HG02970 (cell line): ENCODE data around the gene ADM2.

Source experiments
- ATAC-seq: cut with Tn5 transposase; IDR thresholded peaks from one replicate; pipeline ENCODE4 v1.9.1; 2021; ENCODE audit warnings: mild to moderate bottlenecking, moderate library complexity, moderate number of reproducible peaks; ENCODE audit not compliant: unreplicated experiment, low FRiP score

ADM2 gene

DNA sequence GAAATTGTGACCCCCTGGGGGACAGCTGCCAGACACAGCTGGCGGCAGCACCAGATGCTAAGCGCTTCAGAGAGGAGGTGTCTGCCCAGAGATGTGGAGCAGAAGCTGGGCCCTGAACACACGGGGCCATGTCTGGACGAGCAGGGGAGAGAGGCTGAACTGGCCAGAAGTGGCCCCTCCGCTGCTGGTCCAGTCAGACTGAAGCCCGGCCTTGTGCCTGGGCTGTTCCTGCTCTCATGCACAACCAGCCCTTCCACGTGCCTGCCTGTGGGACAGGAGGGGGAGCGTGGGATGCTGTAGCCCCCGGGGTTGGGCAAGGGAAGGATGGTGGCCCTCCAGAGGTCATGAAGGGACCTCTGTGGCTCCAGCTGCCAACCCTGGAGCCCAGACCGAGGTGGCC, 1.8 kb downstream of the ADM2 start:
- ATAC-seq = no peak

DNA sequence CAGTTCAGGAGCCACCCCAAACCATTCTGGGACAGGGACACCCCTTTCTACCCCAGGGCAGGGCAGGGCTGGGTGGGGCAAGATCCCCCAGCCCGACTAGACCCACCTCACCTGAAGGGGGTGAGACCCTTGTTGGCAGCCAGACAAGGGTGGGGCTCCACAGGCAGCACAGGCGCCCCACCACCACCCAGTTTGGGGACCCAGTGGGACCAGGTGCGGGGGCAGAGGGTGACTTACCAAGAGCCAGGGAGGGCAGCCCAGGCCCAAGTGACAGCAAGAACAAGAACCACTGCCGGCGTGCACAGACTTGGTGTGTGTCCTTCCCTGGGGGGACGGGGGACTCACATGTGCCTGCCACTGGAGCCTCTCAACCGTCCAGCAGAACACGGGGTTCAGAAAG, 2.2 kb downstream of the ADM2 start:
- ATAC-seq = no peak

DNA sequence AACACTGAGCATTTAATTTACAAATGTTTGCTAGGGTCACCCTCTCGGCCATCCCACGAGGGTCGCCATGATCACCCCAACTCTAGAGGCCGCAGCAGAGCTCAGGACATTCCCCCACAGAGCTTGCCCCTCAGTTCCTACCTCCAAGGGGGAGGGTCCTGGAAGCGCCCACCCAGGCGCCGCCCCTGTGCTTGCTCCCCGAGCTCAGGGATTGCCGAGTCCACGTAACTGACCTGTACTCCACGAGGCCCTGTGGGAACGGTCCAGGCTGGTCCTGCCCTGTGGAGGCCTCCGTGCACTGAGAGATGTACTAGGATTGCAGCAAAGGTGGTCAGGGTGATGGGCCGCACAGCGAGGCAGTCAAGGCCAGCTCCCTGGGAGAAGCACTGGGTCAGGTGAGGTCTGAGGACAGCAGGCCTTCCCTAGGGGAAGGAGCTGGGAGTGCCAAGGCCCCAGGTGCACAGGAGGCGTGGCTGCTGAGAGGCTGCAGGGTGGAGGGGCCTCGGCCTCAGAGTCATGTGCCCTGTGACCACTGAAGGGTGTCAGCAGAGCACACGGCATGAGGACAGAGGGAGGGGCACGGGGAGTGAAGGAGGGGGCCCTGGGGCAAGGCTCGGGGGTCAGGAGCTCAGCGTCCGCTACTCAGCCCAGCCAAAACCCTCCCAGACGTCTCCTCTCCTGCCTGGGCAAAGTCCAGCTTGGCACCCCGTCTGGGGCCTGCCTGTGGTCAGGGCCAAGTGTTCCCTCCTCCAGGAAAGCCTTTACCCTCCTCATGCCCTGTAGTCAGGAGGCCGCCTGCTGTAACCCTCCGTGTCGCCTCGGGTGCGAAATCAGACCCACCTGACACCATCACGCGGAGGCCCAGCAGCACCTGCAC, 2.9 kb downstream of the ADM2 start:
- ATAC-seq = no peak

DNA sequence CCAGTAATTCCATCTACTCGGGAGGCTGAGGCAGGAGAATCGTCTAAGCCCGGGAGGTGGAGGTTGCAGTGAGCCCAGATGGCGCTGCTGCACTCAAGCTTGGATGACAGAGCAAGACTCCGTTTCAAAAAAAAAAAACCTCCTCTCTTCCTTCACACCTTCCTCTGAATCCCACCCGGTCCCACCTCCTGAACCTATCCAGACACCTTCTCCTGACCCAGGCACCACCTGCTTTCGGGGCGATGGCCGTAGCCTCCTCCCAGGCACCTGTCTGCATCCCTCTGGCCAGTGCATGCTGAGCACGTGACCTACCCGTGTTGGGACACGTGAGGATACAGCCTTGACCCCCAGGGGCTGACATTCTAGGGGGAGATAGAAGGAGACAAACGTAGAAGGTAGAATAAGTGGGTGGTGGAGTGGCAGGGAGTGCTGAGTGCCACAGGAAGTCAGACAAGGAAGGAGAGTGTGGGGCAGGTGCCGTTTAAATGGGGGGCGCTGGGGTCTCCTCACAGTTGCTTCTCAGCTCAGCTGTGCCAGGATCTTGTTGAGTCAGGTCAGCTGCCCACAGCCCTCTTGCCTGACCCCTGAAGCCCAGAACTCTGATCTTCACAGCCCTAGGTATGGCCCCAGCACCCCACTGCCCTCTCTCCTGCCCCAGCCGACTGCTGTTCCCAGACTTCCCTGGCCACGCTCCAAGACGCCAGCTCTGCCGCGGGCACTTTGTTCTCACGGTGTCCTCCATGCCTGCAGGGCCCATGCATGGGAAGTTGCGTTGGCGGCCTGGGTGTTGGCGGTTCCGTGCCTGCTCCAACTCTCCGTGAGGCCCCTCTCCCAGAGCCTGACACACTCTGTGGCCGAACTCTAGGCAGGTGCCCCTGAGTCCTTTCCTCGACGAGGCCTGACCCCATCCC, 4.1 kb downstream of the ADM2 start:
- no peak for ATAC-seq

DNA sequence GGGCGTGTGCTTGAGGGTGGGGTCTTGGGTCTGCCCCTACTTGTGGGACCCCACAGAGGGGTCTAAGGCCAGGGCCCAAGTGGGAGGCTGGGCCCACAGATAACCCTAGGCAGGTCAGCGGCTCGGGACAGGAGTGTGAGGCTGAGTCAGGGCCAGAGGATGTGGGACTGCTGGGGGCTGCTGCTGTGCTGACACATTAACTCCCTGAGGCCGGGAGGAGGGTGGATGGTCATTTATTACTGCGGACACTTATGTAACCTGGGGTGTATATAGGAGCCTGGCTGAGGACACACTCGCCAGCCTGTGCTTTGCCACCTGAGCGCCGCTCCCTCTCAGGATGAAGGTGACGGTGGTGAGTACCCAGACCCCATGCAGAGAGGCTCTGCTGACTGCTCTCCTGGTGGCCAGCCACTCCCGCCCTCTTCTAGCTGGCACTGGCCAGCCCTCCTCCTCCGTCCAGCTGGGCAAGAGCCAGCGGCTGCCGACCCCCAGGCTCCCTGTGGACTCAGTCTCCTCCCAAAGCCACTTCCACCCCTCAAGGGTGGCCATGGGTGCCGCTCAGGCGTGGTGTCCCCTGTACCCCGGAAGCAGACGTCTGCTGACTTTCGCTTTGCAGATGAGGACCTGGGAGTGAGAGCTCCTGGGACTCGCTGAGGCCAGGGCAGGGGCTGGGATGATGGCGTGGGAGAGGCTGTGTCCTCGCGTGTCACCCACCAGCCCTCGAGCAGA, 5.4 kb downstream of the ADM2 start, which contains the start of gene MIOX:
Gene MIOX (plus strand): TSS at position 299 of the 729 bp plus-strand sequence. CDS start 39 bp downstream, at position 338.
- ATAC-seq = no peak

DNA sequence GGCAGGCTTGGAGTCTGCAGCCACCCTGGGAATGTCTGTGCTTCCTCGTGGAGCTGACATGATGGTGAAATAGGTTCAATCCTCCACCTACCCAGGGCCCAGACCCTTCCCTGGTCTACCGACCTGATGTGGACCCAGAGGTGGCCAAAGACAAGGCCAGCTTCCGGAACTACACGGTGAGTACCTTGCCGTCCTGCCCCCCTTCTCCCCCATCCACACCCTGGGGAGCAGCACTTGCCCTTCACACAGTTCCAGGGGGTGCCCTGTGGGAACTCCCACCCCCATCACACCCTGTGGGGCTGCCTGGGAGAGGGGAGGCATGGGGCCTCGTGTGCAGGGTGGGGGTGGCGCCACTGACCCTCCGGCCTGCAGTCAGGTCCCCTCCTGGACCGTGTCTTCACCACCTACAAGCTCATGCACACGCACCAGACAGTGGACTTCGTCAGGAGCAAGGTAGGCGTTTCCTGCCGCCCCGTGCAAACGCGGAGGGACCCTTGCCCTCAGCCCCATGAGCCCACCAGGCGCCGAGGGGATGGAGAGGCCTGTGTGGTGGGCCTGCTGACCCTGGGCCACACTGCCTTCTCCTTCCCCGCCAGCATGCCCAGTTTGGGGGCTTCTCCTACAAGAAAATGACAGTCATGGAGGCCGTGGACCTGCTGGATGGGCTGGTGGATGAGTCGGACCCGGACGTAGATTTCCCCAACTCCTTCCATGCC, 6.1 kb downstream of the ADM2 start:
- no peak for ATAC-seq

DNA sequence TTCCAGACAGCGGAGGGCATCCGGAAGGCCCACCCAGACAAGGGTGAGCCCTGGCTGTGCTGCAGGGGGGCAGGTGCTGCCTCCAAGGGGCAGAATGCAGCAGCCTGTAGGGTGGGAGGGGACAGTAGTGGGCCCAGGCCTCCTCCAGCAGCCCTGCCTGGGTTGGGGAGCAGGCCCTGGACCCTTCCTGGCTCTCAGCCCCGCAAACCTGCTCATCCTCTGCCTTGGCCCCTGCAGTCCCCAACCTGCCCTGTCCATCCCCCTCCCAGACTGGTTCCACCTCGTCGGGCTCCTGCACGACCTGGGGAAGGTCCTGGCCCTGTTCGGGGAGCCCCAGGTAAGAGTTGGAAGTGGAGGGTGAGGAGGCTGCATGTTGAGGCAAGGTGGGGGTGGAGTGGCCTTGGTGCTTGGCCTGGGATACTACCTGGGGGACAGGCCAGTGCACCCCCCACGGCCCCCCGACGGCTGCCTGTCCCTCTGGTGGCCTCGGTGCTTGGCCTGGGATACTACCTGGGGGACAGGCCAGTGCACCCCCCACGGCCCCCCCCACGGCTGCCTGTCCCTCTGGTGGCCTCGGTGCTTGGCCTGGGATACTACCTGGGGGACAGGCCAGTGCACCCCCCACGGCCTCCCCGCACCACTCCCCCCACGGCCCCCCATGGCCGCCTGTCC, 6.8 kb downstream of the ADM2 start:
- ATAC-seq = no peak

DNA sequence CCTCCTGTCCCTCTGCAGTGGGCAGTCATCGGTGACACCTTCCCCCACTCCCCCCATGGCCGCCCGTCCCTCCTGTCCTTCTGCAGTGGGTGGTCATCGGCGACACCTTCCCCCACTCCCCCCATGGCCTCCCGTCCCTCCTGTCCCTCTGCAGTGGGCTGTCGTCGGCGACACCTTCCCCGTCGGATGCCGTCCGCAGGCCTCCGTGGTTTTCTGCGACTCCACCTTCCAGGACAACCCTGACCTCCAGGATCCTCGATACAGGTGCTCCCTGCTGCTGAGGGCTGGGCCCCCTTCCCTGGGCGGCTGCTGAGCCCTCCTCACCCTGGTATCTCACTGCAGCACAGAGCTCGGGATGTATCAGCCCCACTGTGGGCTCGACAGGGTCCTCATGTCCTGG, 7.5 kb downstream of the ADM2 start:
- no peak for ATAC-seq

DNA sequence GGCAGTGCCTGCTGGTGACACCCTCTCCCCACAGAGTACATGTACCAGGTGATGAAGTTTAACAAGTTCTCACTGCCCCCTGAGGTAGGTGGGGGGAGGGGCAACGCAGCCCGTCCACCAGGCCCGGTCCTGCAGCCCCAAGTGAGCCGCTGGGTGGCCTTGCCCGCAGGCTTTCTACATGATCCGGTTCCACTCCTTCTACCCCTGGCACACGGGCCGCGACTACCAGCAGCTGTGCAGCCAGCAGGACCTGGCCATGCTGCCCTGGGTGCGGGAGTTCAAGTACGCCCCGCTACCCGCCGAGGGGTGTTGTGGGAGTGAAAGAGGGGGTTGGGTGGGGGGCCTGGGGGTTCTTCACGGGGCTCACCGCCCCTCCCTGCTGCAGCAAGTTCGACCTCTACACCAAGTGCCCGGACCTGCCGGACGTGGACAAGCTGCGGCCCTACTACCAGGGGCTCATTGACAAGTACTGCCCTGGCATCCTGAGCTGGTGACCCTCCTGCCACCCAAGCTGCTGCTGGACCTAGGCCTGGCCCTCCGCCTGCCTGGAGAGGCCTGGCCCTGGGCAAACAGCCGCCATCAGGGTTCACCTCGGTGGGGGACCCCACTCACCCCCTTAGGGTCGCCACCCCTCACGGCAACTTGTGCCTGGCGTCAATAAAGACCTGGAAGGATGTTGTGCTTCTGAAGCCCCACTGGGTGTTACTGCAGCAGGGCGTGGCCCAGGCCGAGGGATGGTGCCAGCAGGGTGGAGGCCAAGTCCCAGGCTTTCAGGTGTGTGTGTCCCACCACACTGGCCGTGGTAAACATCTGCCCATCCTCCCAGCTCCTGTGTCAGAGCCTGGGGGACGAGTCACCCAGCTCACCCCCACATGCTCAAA, 8.3 kb downstream of the ADM2 start:
- ATAC-seq = no peak

DNA sequence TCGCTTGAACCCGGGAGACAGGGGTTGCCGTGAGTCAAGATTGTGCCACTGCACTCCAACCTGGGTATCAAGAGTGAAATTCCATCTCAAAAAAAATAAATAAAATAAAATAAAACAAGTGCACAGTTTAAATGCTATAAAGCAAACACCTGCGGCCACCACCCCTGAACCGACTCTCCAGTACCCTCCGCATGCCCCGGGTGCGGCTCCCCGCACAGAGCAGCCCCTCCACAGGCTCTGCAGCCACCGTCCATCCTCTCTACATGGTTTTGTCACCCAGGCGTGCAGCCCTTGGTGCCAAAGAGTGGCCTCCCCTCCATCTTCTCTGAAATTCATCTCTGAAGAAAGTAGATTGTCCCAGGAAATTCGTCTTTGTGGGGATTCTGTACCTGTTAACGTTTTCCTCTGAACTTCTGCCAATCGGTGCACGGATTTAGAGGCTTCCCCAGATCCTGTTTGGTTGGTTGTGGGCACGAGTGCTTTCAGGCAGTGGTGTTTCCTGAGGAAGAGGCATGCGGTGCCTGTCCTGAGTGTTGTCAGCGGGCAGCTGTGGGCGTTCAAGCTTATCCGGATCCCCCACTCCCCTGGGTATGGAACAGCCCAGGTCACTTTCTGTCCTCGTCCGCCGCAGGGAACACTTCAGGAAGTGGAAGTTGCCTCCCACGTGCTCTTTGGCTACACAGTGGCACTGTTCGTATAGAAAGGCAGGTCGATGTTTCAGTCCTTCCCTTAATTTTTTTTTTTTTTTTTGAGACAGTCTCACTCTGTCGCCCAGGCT, 9.4 kb downstream of the ADM2 start:
- no peak for ATAC-seq

DNA sequence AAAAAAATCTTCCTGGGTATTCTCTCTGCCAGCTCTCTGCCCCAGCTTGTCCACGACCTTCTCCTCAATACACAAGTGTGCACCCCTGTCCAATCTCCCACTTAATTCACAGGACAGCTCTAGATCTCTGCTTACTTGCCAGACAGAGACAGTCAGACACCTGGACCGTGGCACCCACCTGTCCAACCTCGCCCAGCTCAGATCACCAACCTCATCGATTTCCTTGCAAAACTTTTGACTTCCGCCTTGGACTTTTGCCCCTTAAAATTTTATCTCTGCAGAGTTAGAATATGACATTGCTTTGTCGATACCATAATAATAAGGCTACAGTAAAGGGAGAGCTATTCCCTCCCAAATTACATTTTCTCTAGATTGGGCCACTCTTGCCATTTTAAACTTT, 15.8 kb downstream of the ADM2 start:
- no peak for ATAC-seq

DNA sequence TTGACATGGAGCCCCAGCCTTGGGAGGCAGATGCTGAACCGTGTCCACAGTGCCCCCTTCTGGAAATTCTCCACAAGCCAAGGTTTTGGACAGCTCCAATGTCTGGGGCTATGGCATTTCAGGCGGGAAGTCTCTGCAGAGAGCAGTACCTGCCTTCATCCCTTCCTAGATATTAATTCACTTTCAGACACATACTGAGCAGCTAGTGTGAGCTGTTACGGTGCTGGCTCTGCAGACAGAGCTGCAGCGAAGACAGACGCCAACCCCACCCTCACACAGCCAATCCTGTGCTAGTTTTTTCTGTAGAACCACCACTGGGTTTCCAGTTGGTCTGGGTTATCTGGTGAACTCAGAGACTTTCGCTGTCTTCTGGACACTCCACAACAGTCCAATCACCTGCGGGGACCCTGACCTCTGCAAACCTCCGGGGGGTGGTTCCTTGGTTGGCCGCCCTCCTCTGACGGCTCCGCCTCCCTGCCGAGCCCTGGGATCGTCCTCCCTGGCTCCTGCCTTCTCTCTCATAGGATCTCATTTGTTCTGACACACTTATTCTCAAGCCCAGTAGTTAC, 17.1 kb downstream of the ADM2 start:
- no peak for ATAC-seq

DNA sequence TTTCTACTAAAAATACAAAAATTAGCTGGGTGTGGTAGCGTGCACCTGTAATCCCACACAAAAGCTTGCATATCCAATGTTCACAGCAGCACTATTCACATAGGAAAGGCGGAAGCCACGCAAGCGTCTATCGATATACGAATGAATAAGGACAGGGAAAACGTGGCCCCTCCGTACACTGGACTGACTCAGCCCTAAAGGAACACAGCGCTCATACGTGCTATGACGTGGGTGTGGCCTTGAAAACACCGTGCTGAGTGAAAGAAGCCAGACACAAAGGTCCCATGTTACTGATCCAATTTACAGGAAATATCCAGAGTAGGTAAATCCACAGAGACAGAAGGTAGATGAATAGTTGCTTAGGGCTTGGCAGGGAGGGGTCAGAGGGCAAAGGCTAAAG, 19.1 kb downstream of the ADM2 start:
- no peak for ATAC-seq

DNA sequence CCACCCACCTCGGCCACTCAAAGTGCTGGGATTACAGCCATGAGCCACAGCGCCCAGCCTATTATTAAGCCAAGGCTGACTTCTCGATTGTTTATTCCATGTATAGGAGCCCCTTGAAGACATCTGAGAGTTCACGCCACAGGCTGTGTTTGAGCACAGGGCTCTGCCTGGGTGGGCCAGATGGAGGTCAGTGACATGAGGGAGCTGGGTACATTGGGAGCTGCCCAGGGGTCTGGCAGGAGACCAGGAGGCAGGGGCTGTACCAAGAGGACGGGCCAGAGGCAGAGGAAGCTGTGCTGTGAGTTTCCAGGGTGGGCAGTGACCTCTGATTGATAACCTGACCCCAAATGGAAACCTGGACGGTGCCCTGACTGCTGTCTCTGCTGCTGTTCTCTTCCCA, 20.8 kb downstream of the ADM2 start:
- no peak for ATAC-seq

DNA sequence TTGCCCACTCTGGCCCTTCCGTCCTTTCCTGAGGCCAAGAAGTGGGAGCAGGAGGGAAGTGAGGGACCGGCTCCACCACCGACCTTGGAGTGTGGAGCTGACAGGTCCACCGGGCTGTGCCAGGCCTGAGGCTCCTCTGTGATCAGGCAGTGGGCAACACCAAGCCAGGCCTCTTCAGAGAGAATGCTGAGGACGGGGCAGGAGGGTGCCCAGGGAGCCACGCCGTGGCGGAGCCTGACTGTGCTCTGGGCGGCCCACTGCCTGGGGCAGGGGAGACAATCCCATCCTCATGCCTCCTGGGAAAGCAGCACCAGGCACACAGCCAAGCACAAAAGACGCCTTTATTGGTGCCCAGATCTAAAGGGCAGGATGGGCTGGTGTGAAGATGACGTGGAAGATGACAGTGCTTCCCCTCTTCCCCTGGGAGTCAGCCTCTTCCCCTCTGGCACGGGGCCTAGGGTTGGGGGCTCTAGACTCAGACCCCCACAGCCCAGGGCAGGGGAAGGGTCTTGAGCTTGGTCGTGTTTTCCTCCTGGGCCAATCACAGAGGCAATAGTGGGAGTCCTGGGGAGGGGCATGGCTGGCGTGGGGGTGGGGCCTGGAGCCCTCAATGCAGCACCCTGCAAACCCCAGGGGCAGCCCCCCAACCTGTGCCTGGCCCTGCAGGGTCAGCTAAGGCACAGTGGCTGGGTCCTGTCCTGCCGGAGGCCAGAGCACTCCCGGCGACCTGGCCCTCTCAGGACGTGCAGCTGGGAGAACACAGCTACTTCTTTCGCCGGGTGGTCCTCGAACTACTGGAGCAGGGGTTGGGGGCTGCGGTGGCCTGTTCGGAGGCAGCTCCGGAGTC, 21.5 kb downstream of the ADM2 start:
- ATAC-seq = no peak

DNA sequence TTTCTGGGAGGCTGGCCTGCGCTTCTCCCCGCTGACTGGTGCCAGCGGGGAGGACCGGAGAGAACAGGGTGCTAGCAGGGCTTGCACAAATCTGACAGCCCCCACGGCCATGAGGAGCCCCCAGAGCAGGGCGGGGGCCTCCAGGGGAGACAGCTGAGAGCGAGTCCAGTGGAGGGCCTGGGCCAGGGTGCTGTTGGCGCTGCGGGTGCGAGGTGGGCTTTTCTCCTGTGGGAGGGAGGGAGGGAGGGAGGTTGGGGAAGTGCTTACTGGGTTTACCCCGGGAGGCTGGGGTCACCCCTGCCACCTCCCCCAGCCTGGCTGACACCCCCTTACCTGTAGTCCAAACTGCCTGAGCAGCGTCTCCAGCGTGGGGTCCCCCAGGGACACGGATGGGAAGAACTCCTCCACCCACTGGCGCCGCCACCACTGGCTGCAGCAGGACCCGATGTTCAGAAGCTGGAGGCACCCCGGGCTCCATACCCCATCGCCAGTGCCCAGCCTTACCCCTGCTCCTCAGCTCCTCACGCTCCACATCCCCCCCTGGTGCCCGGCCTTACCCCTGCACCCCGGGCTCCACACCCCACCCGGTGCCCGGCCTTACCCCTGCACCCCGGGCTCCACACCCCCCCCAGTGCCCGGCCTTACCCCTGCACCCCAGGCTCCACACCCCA, 22.3 kb downstream of the ADM2 start:
- no peak for ATAC-seq
